SJCRH30 (cell line): Measurements from ENCODE around the gene THYN1. TPM values are rescaled to one million over a fixed set of nuclear protein-coding genes. Genes with fewer than 3 reads are reported as not detected.

Experiments used
- DNase-seq, 2 experiments: peaks; one replicate each; pipeline ENCODE4 v3.0.0-alpha.2; 2015 to 2020
- H3K27ac ChIP-seq: fragments of 250-450 bp; sonication (Bioruptor Pico); 2 replicates; pipeline ENCODE4 v1.5.1; 2020; ENCODE audit warnings: mild to moderate bottlenecking, moderate library complexity
- H3K27me3 ChIP-seq: fragments of 250-450 bp; sonication (Bioruptor Pico); 2 replicates; pipeline ENCODE4 v1.5.1; 2020; ENCODE audit warnings: mild to moderate bottlenecking, moderate library complexity
- H3K36me3 ChIP-seq: fragments of 250-450 bp; sonication (Bioruptor Pico); 2 replicates; pipeline ENCODE4 v1.5.1; 2020; ENCODE audit warnings: mild to moderate bottlenecking, moderate library complexity
- H3K4me1 ChIP-seq: fragments of 250-450 bp; sonication (Bioruptor Pico); 2 replicates; pipeline ENCODE4 v1.5.1; 2020; ENCODE audit warnings: mild to moderate bottlenecking, moderate library complexity
- H3K4me3 ChIP-seq: fragments of 250-450 bp; sonication (Bioruptor Pico); 2 replicates; pipeline ENCODE4 v1.5.1; 2020; ENCODE audit warnings: mild to moderate bottlenecking, moderate library complexity
- H3K9me3 ChIP-seq: fragments of 250-450 bp; sonication (Bioruptor Pico); replicated peaks from 2 replicates; pipeline ENCODE4 v1.5.1; 2020; ENCODE audit warnings: mild to moderate bottlenecking, moderate library complexity
- total RNA-seq: library from RNA; depleted of rRNA; stranded (reverse); fragments of >200 nt; shearing (Covaris generic); gene quantifications from 2 replicates; pipeline ENCODE4 v1.2.3, GENCODE V29; 2014

The THYN1 gene
- total RNA-seq, 1 experiment from 2014 or later, result 88.0 TPM

- Histone ChIP-seq H3K4me1 (no peaks in the 10 kb centered on the region), H3K27ac (no peak overlapping the region), H3K4me3 (no peak overlapping the region), H3K36me3 (peaks cover 18% of the 10 kb centered on the region), H3K9me3 (no peaks in the 10 kb centered on the region), H3K27me3 (no peaks in the 10 kb centered on the region)
- no peak for DNase-seq
Observed at GRCh38 chr11:134245434-134245833, 7.7 kb downstream of the THYN1 start.

DNA sequence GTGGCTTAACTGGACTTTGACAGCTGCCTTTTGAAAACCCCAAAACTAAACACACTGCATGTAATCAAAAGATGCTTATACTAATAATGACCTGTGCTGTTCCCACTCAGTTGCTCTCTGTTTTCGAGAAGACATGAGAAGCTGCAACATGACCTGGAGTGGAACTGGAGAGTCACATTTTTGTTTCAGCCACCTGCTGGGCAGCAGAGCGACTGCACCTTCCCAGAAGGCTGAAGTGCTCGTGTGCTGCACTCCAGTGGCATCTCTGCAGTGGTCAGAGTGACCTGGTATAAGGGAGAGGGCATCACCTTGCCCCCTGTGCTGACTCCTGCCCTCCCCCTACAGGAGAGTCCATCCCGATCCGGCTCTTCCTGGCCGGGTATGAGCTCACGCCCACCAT, 8.6 kb downstream of the THYN1 start:
- Histone ChIP-seq H3K9me3 (no peaks in the 10 kb centered on the region), H3K27ac (no peak overlapping the region), H3K36me3 (peaks cover 15% of the 10 kb centered on the region), H3K4me3 (no peak overlapping the region), H3K4me1 (no peaks in the 10 kb centered on the region), H3K27me3 (no peaks in the 10 kb centered on the region)
- DNase-seq, result no peak

DNA sequence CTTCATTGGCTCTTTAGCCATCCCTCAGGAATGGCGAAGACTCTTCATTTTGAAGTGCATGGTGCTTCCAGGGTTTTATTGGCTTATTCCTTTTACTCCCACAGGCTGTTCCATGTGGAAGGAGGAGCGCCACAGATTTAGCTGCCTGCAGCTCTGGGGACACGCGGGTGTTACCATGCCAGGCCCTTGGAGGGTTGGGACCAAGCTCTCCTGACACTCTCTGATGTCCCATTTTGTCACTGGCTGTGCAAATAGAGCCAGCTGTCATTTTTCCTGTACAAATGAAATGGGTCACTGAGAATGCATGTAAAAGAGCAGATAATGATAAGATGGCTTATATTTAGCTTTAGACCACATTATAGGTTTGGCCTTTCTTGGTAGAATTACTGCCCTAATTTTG, 9.2 kb downstream of the THYN1 start:
- Histone ChIP-seq H3K27me3 (no peaks in the 10 kb centered on the region), H3K36me3 (peaks cover 14% of the 10 kb centered on the region), H3K9me3 (no peaks in the 10 kb centered on the region), H3K27ac (no peak overlapping the region), H3K4me1 (no peaks in the 10 kb centered on the region), H3K4me3 (no peak overlapping the region)
- no peak for DNase-seq

GRCh38 chr11:134242376-134242775, 10.8 kb downstream of the THYN1 start:
- H3K36me3 ChIP-seq, result peaks cover 8% of the 10 kb centered on the region; the same call in 1 of the 2 replicates
- no peaks in the 10 kb centered on the region for H3K4me1 ChIP-seq
- H3K4me3 ChIP-seq, result no peak overlapping the region
- no peaks in the 10 kb centered on the region for H3K27me3 ChIP-seq
- no peak for DNase-seq
- H3K9me3 ChIP-seq, result no peaks in the 10 kb centered on the region
- H3K27ac ChIP-seq, result no peak overlapping the region

GRCh38 chr11:134240592-134240991, 12.6 kb downstream of the THYN1 start:
- Histone ChIP-seq H3K36me3 (peaks cover 8% of the 10 kb centered on the region; the same call in 1 of the 2 replicates), H3K9me3 (no peaks in the 10 kb centered on the region), H3K4me1 (no peaks in the 10 kb centered on the region), H3K27ac (no peak overlapping the region), H3K4me3 (no peak overlapping the region), H3K27me3 (no peaks in the 10 kb centered on the region)
- no peak for DNase-seq

GRCh38 chr11:134238956-134239355, 14.2 kb downstream of the THYN1 start:
- H3K27ac ChIP-seq, result no peak overlapping the region
- H3K36me3 ChIP-seq, result peaks cover 8% of the 10 kb centered on the region; the same call in 1 of the 2 replicates
- no peaks in the 10 kb centered on the region for H3K9me3 ChIP-seq
- no peak overlapping the region for H3K4me3 ChIP-seq
- no peak for DNase-seq
- H3K27me3 ChIP-seq, result no peaks in the 10 kb centered on the region
- H3K4me1 ChIP-seq, result no peaks in the 10 kb centered on the region

- H3K4me3 ChIP-seq, result no peak overlapping the region
- no peak for DNase-seq
- no peak overlapping the region for H3K27ac ChIP-seq
- H3K4me1 ChIP-seq, result no peaks in the 10 kb centered on the region
- no peaks in the 10 kb centered on the region; the same call in 1 of the 2 replicates for H3K36me3 ChIP-seq
- H3K27me3 ChIP-seq, result no peaks in the 10 kb centered on the region
- H3K9me3 ChIP-seq, result no peaks in the 10 kb centered on the region
Observed at GRCh38 chr11:134237557-134237922, 15.6 kb downstream of the THYN1 start.

DNA sequence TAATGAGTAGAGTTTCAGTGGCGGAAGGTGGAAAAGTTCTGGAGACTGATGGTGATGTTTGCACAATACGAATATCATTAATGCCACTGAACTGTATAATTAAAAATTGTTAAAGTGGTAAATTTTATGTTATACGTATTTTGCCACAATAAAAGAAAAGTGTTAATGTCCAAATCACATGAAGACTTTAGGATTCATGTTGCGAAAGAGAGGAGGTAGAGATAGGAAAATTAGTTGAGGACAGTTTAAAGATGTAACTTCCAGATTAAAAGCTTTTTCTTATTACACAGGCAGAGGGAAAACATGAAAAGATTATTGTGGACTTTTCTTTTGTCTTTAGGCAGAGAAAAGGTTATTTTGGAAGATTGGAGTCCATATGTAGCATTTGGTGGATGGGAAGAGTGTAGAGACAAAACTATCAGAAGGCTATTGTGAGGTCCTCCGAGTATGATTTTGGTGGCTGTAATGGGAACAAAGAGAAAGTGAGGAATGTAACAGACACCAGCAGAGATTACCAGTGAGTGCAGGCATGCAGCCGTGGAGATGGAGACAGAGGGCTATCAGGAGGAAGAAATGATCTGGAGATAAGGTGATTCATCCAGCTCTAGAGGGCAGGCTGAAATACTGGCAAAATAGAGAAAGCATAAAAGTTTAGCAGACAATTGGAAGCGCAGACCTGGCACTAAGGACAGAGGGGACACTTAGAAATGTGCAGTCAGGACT, 16.2 kb downstream of the THYN1 start:
- no peak overlapping the region for H3K4me3 ChIP-seq
- H3K36me3 ChIP-seq, result no peaks in the 10 kb centered on the region; the same call in 1 of the 2 replicates
- no peaks in the 10 kb centered on the region for H3K27me3 ChIP-seq
- DNase-seq, result no peak
- no peaks in the 10 kb centered on the region for H3K4me1 ChIP-seq
- no peaks in the 10 kb centered on the region for H3K9me3 ChIP-seq
- no peak overlapping the region for H3K27ac ChIP-seq

GRCh38 chr11:134235399-134235798, 17.8 kb downstream of the THYN1 start:
- H3K27ac ChIP-seq, result no peak overlapping the region
- no peaks in the 10 kb centered on the region for H3K27me3 ChIP-seq
- H3K4me1 ChIP-seq, result peaks cover under 1% of the 10 kb centered on the region; the same call in 1 of the 2 replicates
- H3K9me3 ChIP-seq, result no peaks in the 10 kb centered on the region
- no peak for DNase-seq
- H3K36me3 ChIP-seq, result no peaks in the 10 kb centered on the region; the same call in 1 of the 2 replicates
- no peak overlapping the region for H3K4me3 ChIP-seq

DNA sequence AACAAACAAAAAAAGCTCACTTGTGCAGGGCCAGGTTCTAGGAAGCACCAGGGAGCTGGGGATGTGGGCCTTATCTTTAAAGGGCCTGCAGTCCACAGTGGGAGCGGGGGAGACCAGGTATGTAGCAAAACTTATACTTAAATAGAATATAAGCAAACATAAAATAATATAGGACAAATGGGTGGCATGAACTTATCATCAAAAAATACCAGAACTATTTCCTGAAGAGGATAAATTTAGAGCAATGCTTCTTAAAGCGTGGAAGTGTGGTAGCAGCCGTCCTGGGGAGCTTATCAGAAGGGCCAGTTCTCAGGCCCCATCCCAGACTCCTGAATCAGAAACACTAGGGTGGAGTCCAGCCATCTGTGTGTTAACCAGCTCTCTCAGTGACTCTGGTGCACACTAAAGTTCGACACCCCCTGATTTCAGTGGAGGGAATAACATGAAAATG, 19.4 kb downstream of the THYN1 start:
- Histone ChIP-seq H3K27ac (no peak overlapping the region), H3K4me1 (peaks cover 8% of the 10 kb centered on the region; the same call in 1 of the 2 replicates), H3K4me3 (no peak overlapping the region), H3K36me3 (no peaks in the 10 kb centered on the region), H3K27me3 (no peaks in the 10 kb centered on the region), H3K9me3 (no peaks in the 10 kb centered on the region)
- DNase-seq, result no peak

- DNase-seq, result no peak
- H3K27me3 ChIP-seq, result no peaks in the 10 kb centered on the region
- H3K4me1 ChIP-seq, result peaks cover 8% of the 10 kb centered on the region; the same call in 1 of the 2 replicates
- H3K36me3 ChIP-seq, result no peaks in the 10 kb centered on the region
- H3K27ac ChIP-seq, result no peak overlapping the region
- no peak overlapping the region for H3K4me3 ChIP-seq
- H3K9me3 ChIP-seq, result no peaks in the 10 kb centered on the region
Observed at GRCh38 chr11:134231958-134232659, 21.0 kb downstream of the THYN1 start.

DNA sequence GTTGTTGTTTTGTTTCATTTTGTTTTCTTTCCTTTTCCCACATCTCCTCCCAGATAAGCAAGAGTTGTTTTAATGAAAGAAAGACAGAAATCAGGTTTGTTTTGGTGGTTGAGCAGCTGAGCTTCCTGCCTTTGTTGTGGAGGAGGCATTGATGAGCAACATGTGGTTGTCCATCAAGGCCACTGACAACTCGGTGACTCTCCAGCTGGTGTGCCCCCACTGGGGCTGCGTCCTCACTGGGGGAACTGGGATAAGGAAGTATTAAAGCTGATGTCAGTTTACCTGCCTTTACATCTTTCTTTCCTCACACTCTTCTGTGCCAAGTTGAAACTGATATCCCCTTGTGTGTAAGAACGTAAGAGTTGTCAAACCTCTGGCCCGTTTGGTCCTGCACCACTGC, 22.8 kb downstream of the THYN1 start:
- Histone ChIP-seq H3K4me1 (peaks cover 12% of the 10 kb centered on the region), H3K27ac (no peak overlapping the region)
- DNase-seq, result no peak

DNA sequence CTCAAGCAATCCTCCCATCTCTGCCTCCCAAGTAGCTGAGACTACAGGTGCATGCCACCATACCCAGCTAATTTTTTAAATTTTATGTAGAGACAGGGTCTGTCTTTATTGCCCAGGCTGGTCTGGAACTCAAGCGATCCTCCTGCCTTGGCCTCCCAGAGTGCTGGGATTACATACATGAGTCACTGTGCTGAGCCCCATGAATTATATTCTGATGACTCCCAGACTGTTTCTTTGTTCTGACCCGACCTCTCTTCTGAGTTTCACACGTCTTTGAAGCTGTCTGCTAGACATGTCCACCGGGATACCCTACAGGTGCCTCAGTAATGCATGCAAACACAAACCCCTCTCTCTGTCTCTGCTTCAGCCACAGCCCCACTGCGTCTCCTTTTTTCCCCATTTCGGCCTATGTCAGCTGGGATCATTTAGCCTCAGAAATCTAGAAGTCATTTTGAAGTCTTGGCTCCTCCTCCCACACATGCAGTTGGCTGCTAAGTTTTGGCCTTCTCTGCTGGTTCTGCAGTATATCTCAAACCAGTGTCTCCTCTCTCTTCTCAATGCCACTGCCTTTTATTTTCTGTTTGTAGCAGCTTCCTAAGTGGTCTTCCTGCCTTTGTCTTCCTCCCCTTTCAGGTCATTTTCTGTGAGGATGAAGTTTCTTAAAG, 23.9 kb downstream of the THYN1 start:
- no peaks in the 10 kb centered on the region for H3K27me3 ChIP-seq
- no peaks in the 10 kb centered on the region for H3K9me3 ChIP-seq
- DNase-seq, result no peak
- H3K36me3 ChIP-seq, result no peaks in the 10 kb centered on the region
- no peak overlapping the region for H3K27ac ChIP-seq
- H3K4me1 ChIP-seq, result peaks cover 12% of the 10 kb centered on the region
- H3K4me3 ChIP-seq, result no peak overlapping the region

More for the DNA sequence above, 22.8 kb downstream of the THYN1 start:
- no peaks in the 10 kb centered on the region for H3K27me3 ChIP-seq
- H3K9me3 ChIP-seq, result no peaks in the 10 kb centered on the region
- no peak overlapping the region for H3K4me3 ChIP-seq
- no peaks in the 10 kb centered on the region for H3K36me3 ChIP-seq

- no peak for DNase-seq
Observed at GRCh38 chr11:134228625-134229024, 24.5 kb downstream of the THYN1 start.

DNA sequence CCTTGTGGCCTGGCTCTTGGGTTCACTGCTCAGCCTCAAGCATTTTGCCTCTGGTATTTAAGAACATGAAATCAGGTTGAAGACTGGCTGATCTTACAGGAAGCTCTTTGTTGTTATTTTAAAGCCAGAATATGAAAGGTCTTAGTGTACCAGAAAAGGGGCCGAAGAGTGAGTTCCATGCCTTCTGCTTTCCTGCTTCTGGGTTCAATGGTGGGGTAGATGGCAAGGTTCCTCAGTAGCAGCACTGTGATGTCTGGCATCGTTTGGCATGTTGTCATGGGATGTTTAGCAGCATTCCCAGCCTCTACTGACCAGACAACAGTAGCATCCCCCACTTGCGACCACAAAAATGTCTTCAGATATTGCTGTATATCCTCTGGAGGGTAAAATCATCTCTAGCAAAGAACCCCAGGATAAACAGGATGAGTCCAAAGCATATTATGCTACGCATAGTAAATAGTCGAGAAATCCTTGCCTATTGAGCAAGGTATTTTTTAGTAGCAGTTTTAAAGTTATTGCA, 26.3 kb downstream of the THYN1 start:
- H3K27me3 ChIP-seq, result no peaks in the 10 kb centered on the region
- DNase-seq, result no peak
- peaks cover 12% of the 10 kb centered on the region for H3K4me1 ChIP-seq
- H3K27ac ChIP-seq, result no peak overlapping the region
- no peak overlapping the region for H3K4me3 ChIP-seq
- H3K36me3 ChIP-seq, result peaks cover 2% of the 10 kb centered on the region; the same call in 1 of the 2 replicates
- H3K9me3 ChIP-seq, result no peaks in the 10 kb centered on the region

More at GRCh38 chr11:134228625-134229024, 24.5 kb downstream of the THYN1 start:
- Histone ChIP-seq H3K36me3 (no peaks in the 10 kb centered on the region), H3K4me1 (peaks cover 12% of the 10 kb centered on the region), H3K27me3 (no peaks in the 10 kb centered on the region), H3K27ac (no peak overlapping the region), H3K4me3 (no peak overlapping the region), H3K9me3 (no peaks in the 10 kb centered on the region)
